PFSK-1 (cell line): Measurements from ENCODE around the gene PSMD10.

ENCODE experiments used
- FOXP2 ChIP-seq: optimal IDR thresholded peaks from 2 replicates; pipeline ENCODE3; 2011; ENCODE audit warnings: borderline replicate concordance, control low read depth, inconsistent platforms; ENCODE audit not compliant: insufficient read depth; ENCODE audit errors: extremely low read length, extremely low read depth
- POLR2AphosphoS5 ChIP-seq: IDR thresholded peaks from 2 replicates; pipeline ENCODE4 v1.6.1; 2012; ENCODE audit warnings: low read depth, mild to moderate bottlenecking, control low read depth, low read length, moderate library complexity
- SIN3A ChIP-seq: IDR thresholded peaks from 2 replicates; pipeline ENCODE4 v1.6.1; 2012; ENCODE audit warnings: mild to moderate bottlenecking, low read length, moderate library complexity, borderline replicate concordance; ENCODE audit not compliant: insufficient read depth
- TAF1 ChIP-seq: IDR thresholded peaks from 2 replicates; pipeline ENCODE4 v1.6.1; 2012; ENCODE audit warnings: low read length, control low read depth, borderline replicate concordance; ENCODE audit not compliant: insufficient read depth
- TF ChIP-seq, protein P1 (sequence below), 2 experiments: IDR thresholded peaks; 2 replicates each; pipeline versions ENCODE4 v1.6.1 to v1.8.0; 2011 to 2012; ENCODE audit warnings: low read depth in 2 of 2, low read length in 2 of 2, control low read depth in 1 of 2, inconsistent platforms in 1 of 2, mild to moderate bottlenecking in 1 of 2, moderate library complexity in 1 of 2; ENCODE audit not compliant: insufficient read depth in 1 of 2

The PSMD10 gene

DNA sequence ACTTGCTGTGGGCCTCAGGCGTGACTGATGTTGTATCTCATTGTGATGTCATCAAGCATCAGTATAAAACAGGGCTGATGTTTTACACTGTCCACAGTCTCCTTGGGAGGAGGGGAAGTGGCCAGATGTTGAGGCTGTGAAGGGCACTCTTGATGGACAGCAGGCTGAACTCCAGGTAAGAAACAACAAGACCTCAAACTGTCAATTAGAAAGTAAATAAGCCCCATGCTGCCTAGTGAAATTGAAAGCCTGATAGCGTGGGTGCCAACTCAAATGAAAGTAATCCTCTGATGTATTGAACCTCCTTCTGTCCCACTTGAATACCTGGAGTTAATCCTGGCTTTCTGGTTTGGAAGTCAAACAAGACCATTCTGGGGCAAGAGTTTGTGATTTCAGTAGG, 26.7 kb downstream of the PSMD10 start:
- TF ChIP-seq FOXP2 (no peak), SIN3A (no peak)

DNA sequence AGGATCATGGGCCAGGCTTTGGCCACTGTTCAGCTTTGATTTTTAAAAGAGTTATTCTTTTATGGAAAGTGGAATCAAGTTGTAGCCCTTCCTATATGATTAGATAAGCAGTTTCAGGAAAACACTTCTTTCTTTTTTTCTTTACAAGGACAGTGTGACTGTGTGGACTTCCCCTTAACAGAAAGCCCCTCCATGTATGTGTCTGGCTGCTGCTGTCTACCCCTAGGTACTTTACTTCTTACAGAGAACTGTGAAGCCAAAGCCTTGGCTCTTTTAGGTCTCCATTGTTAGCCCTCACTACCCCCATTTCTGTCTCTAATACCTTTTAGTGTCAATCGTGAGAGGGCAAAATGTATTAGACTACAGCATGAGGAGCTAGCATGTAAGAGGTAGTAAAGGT, 27.3 kb downstream of the PSMD10 start:
- no peak for TF ChIP-seq FOXP2
- TF ChIP-seq POLR2AphosphoS5 = no peak
- no peak for TF ChIP-seq TAF1
- TF ChIP-seq, protein P1, sequence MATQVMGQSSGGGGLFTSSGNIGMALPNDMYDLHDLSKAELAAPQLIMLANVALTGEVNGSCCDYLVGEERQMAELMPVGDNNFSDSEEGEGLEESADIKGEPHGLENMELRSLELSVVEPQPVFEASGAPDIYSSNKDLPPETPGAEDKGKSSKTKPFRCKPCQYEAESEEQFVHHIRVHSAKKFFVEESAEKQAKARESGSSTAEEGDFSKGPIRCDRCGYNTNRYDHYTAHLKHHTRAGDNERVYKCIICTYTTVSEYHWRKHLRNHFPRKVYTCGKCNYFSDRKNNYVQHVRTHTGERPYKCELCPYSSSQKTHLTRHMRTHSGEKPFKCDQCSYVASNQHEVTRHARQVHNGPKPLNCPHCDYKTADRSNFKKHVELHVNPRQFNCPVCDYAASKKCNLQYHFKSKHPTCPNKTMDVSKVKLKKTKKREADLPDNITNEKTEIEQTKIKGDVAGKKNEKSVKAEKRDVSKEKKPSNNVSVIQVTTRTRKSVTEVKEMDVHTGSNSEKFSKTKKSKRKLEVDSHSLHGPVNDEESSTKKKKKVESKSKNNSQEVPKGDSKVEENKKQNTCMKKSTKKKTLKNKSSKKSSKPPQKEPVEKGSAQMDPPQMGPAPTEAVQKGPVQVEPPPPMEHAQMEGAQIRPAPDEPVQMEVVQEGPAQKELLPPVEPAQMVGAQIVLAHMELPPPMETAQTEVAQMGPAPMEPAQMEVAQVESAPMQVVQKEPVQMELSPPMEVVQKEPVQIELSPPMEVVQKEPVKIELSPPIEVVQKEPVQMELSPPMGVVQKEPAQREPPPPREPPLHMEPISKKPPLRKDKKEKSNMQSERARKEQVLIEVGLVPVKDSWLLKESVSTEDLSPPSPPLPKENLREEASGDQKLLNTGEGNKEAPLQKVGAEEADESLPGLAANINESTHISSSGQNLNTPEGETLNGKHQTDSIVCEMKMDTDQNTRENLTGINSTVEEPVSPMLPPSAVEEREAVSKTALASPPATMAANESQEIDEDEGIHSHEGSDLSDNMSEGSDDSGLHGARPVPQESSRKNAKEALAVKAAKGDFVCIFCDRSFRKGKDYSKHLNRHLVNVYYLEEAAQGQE (IDR thresholded peaks at IDR 0.05; ENCODE audit: insufficient read depth in 1 of 2, low read depth in 2 of 2, low read length in 2 of 2) = no peak
- TF ChIP-seq SIN3A = no peak

DNA sequence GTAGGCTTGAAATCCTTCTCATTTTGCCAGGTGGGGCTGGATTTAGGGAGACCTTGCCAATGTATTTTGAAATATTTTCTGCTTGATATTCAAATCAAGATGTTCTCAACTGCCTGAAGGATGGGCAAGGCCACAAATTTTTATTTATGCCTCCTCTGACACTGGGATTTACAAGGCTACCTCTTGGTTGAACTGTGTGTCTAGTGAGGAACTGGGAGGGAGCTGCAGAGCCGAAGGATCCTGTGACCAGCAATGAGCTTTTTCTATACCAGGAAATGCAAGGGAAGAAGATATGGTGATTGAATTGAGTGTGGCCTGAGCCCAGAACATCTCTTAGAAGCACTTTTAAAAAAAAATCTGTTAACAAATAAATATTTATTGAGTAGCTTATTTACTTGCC, 31.5 kb downstream of the PSMD10 start:
- TF ChIP-seq FOXP2 (no peak), TAF1 (no peak), POLR2AphosphoS5 (no peak), SIN3A (no peak)
- TF ChIP-seq, protein P1 (IDR thresholded peaks at IDR 0.05; ENCODE audit: insufficient read depth in 1 of 2, low read depth in 2 of 2, low read length in 2 of 2) = no peak

DNA sequence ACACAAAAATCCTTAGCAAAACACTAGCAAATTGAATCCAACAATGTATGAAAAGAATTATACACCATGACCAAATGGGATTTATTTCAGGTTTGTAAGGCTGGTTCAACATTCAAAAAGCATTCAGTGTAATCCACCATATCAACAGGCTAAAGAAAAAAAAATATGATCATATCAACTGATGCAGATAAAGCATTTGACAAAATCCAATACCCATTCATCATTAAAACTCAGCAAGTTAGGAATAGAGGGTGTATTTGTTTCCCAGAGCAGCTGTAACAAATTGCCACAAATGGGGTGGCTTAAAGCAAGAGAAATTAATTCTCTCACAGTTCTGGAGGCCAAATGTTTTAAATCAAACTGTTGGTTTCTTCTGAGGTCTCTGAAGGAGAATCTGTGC, 35.8 kb downstream of the PSMD10 start:
- no peak for TF ChIP-seq SIN3A
- TF ChIP-seq, protein P1 (IDR thresholded peaks at IDR 0.05; ENCODE audit: insufficient read depth in 1 of 2, low read depth in 2 of 2, low read length in 2 of 2) = no peak
- no peak for TF ChIP-seq POLR2AphosphoS5
- no peak for TF ChIP-seq TAF1
- TF ChIP-seq FOXP2 = no peak

DNA sequence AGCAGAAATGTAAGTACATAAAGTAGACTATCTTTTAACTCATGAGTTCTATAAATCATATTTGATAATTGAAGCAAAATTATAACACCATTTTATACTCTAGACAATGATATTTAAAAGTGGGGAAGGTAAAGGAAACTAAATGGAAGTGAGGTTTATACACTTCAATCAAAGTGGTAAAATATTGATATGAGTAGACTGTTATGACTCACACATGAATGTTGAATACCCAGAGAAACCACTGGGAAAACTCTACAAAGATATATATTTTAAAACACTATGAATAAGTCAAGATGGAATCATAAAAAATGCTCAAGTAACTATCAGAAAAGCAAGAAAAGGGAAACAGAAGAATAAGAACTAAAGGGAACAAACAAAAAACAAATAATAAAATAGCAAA, 38.1 kb downstream of the PSMD10 start:
- TF ChIP-seq SIN3A (no peak), FOXP2 (no peak), TAF1 (no peak), POLR2AphosphoS5 (no peak)
- TF ChIP-seq, protein P1 (IDR thresholded peaks at IDR 0.05; ENCODE audit: insufficient read depth in 1 of 2, low read depth in 2 of 2, low read length in 2 of 2) = no peak
